K562 (cell line): Measurements from ENCODE around the gene NUDCD3. TPM values are rescaled to one million over a fixed set of nuclear protein-coding genes. Genes with fewer than 3 reads are reported as not detected.
A peak's percentile ranks its signal among the peaks of the same experiment; 100 is the strongest.

ENCODE experiments used
- ATAC-seq: fragments of 200-7000 bp; cut with Tn5 transposase; 3 replicates; pipeline ENCODE4 v1.9.1; 2020; ENCODE audit warnings: moderate library complexity
- BruUV-seq: library from RNA; stranded (reverse); fragments of 400-500 nt; replicated peaks from 2 replicates; lab custom pipeline; 2021; lab: Mats Ljungman, UMichigan
- CTCF ChIA-PET: fragments of 300-600 bp; formaldehyde crosslinking; extraction: SDS; loops from one replicate; lab custom pipeline; 2021; ENCODE audit warnings: low intra/inter-chr PET ratio; lab: Yijun Ruan, JAX
- POLR2A ChIA-PET: fragments of 300-600, 350-650 bp; sonication (Branson Sonifier 250); formaldehyde crosslinking; extraction: SDS; loops from one replicate; lab custom pipeline; 2021; ENCODE audit warnings: antibody characterized with exemption, inconsistent platforms; lab: Yijun Ruan, JAX
- DNase-seq, 4 experiments: peaks; one replicate each; pipeline versions ENCODE4 v3.0.0 to v3.0.0-alpha.2; 2011 to 2018; ENCODE audit warnings: low spot score in 3 of 4, mixed read lengths in 3 of 4; ENCODE audit errors: extremely low read depth in 1 of 4
- FAIRE-seq: peaks from 2 replicates; lab custom pipeline; 2011; peaks lifted over from hg19 to GRCh38; lab: Jason Lieb, UNC
- H2AFZ ChIP-seq: 2 replicates; pipeline ENCODE4 v1.6.0; 2011; ENCODE audit warnings: low read depth, low read length, control low read depth, inconsistent platforms
- H3K27ac ChIP-seq: fragments of 200-600 bp; 3 replicates; pipeline ENCODE4 v1.8.0; 2011; ENCODE audit warnings: low read depth, mild to moderate bottlenecking, control low read depth, inconsistent platforms, low read length, moderate library complexity, mixed read lengths; ENCODE audit errors: extremely low read depth
- H3K27me3 ChIP-seq, 2 experiments: fragments of 300-600 bp in 1 of 2; 2 replicates in 1 of 2; 3 replicates in 1 of 2; pipeline versions ENCODE4 v1.6.0 to v1.8.0; 2011; ENCODE audit warnings: inconsistent platforms in 2 of 2, low read length in 2 of 2, mild to moderate bottlenecking in 1 of 2, mixed read lengths in 1 of 2, moderate library complexity in 1 of 2; ENCODE audit not compliant: control insufficient read depth in 2 of 2, insufficient read depth in 2 of 2
- H3K36me3 ChIP-seq: fragments of 300-600 bp; 3 replicates; pipeline ENCODE4 v1.8.0; 2011; ENCODE audit warnings: mild to moderate bottlenecking, low read length, inconsistent platforms; ENCODE audit not compliant: control insufficient read depth, insufficient read depth
- H3K4me1 ChIP-seq, 2 experiments: fragments of 200-600 bp in 1 of 2; replicated peaks in 1 of 2; 2 replicates in 1 of 2; 3 replicates in 1 of 2; pipeline versions ENCODE4 v1.5.1 to v1.8.0; 2011; ENCODE audit warnings: inconsistent platforms in 2 of 2, low read length in 2 of 2, mild to moderate bottlenecking in 1 of 2, mixed read lengths in 1 of 2, moderate library complexity in 1 of 2; ENCODE audit not compliant: control insufficient read depth in 2 of 2, insufficient read depth in 2 of 2
- H3K4me2 ChIP-seq: 2 replicates; pipeline ENCODE4 v1.6.1; 2011; ENCODE audit warnings: low read length, control low read depth, inconsistent platforms, mixed read lengths; ENCODE audit not compliant: insufficient read depth
- H3K4me3 ChIP-seq: fragments of 200-600 bp; sonication (generic), shearing (Covaris generic); 2 replicates; pipeline ENCODE4 v1.5.1; 2016; ENCODE audit warnings: control low read depth, inconsistent platforms
- H3K79me2 ChIP-seq: fragments of 200-600 bp; 3 replicates; pipeline ENCODE4 v1.8.0; 2011; ENCODE audit warnings: low read length, inconsistent platforms; ENCODE audit not compliant: control insufficient read depth, insufficient read depth
- H3K9ac ChIP-seq, 2 experiments: 2 replicates each; pipeline versions ENCODE4 v1.6.0 to v1.6.1; 2011; ENCODE audit warnings: low read depth in 2 of 2, low read length in 2 of 2, control low read depth in 1 of 2, inconsistent platforms in 1 of 2, mild to moderate bottlenecking in 1 of 2, mixed read lengths in 1 of 2; ENCODE audit not compliant: insufficient read depth in 1 of 2
- H3K9me1 ChIP-seq: one replicate; pipeline ENCODE4 v1.6.0; 2011; ENCODE audit warnings: inconsistent platforms, mild to moderate bottlenecking, low read length, moderate library complexity; ENCODE audit not compliant: control insufficient read depth, insufficient read depth
- H3K9me3 ChIP-seq: replicated peaks from 2 replicates; pipeline ENCODE4 v1.5.1; 2011; ENCODE audit warnings: low read depth, low read length, inconsistent platforms; ENCODE audit not compliant: control insufficient read depth, insufficient read depth
- H4K20me1 ChIP-seq: replicated peaks from 2 replicates; pipeline ENCODE4 v1.6.1; 2011; ENCODE audit warnings: low read length, inconsistent platforms, mixed read lengths; ENCODE audit not compliant: control insufficient read depth, insufficient read depth
- ARNT ChIP-seq, 2 experiments: fragments of 450-650 bp; IDR thresholded peaks; 2 replicates each; pipeline ENCODE4 v1.6.1; 2016; ENCODE audit warnings: mild to moderate bottlenecking in 1 of 2
- MAFK ChIP-seq: IDR thresholded peaks from 2 replicates; pipeline ENCODE4 v1.6.1; 2011; ENCODE audit warnings: low read length, improper control_type of control experiment
- SRSF3 ChIP-seq: fragments of 200-400 bp; formaldehyde crosslinking; IDR thresholded peaks from 2 replicates; pipeline ENCODE4 v1.6.1; 2016; ENCODE audit warnings: mild to moderate bottlenecking, low read length, moderate library complexity; ENCODE audit not compliant: insufficient read depth
- ZBED1 ChIP-seq: IDR thresholded peaks from 2 replicates; pipeline ENCODE4 v1.6.1; 2014
- ZNF583 ChIP-seq: fragments of 250-450 bp; sonication (Bioruptor Pico); IDR thresholded peaks from 2 replicates; pipeline ENCODE4 v1.4.0; 2020
- whole genome bisulfite sequencing: fragments of 100-300 bp; shearing (Covaris generic); methylation state at CpG from one replicate; pipeline ENCODE4 v1.1.6; 2016; ENCODE audit warnings: low coverage, mixed read lengths; ENCODE audit not compliant: insufficient coverage; ENCODE audit errors: missing lambda C conversion rate; 5-methylcytosine and 5-hydroxymethylcytosine counted together
- in situ Hi-C: fragments of 300-500 bp; cut with MboI; formaldehyde crosslinking; loops from 4 replicates; pipeline ENCODE4 v1.15.0; 2018; ENCODE audit warnings: inconsistent platforms, mixed read lengths
- intact Hi-C: fragments of 100-400 bp; cut with micrococcal nuclease; formaldehyde crosslinking; loops from 2 replicates; pipeline ENCODE4 v1.14.2; 2022
- polyA plus RNA-seq, 8 experiments: library from polyadenylated mRNA; depleted of rRNA in 4 of 8; stranded (reverse) in 5 of 8; unstranded in 3 of 8; fragments of >200 nt; fragmentation: Nextera tagmentation in 2 of 8; fragmentation: Illumina TruSeq in 1 of 8; extraction: Ambion mirVana in 2 of 8; extraction: Trizol in 1 of 8; gene quantifications; 2 replicates each; pipeline versions ENCODE4 v1.2.1 to v1.2.3, GENCODE V29; 2011 to 2014; ENCODE audit warnings: inconsistent platforms in 1 of 8, missing spikeins in 1 of 8
- total RNA-seq, 7 experiments: library from RNA; depleted of rRNA in 6 of 7; stranded (reverse); fragments of >200 nt in 6 of 7; fragmentation: Illumina TruSeq in 2 of 7; extraction: Trizol in 2 of 7; gene quantifications; 2 replicates each; pipeline versions ENCODE4 v1.2.1 to v1.2.3, GENCODE V29; 2011 to 2021; ENCODE audit warnings: low replicate concordance in 1 of 7
- TF ChIP-seq, protein P1 (sequence below), 3 experiments: IDR thresholded peaks in 2 of 3; conservative IDR thresholded peaks in 1 of 3; 2 replicates each; pipeline ENCODE4 v1.5.1; 2011 to 2012; ENCODE audit warnings: low read length in 3 of 3, mild to moderate bottlenecking in 3 of 3, control low read depth in 2 of 3, improper control_type of control experiment in 1 of 3, inconsistent platforms in 1 of 3, low read depth in 1 of 3, mixed read lengths in 1 of 3, moderate library complexity in 1 of 3; ENCODE audit not compliant: insufficient read depth in 2 of 3
- TF ChIP-seq, protein P2 (sequence below): fragments of 250-450 bp; sonication (Bioruptor Pico); IDR thresholded peaks from 2 replicates; pipeline ENCODE4 v1.4.0; 2020

The NUDCD3 gene
- total and polyA plus RNA-seq, 9 of the 15 experiments (the other 6 are each of a cell fraction or from before 2014, with no cell fraction given) = 24.8 to 64.2 (median 42.6) TPM

DNA sequence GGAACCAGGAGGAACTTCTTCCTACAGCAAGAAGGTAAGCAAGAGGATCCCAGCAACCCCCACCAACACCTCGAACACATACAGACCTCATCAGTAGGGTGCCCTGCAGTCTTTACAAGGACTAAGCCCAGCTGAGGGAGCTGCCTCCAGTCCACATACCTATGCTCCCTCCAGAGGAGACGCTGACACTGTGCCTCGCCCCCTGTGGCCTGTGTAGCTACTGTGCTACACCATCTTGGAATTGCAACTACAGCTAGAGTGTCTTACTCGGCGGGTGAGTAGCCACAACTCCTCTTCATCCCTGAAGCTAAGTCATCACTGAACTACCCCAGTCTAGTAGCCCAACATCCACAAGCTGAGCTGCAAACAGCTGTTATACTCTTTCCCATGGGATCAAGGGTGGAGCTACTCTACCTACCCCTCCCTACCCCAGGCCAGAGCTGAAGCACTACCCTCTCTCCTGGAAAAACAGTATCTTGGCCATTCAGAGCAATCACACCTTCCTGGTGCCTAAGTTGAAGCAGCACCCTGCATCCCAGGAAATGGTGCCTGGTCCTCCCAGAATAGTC is 122.9 kb downstream of the NUDCD3 start:
- intact Hi-C loops (no loop called here), in situ Hi-C loops (no loop called here)
- Histone ChIP-seq H3K4me1 (no peaks in the 10 kb centered on the region), H3K9ac (no peak overlapping the region), H3K27ac (no peak overlapping the region), H3K4me3 (no peak overlapping the region), H3K79me2 (no peaks in the 10 kb centered on the region), H3K27me3 (peaks cover 0 to 14% of the 10 kb centered on the region in 2 experiments; a peak in 2 of 5 replicates), H3K36me3 (no peaks in the 10 kb centered on the region), H3K4me2 (no peak overlapping the region), H4K20me1 (no peaks in the 10 kb centered on the region), H3K9me3 (0 out of 2 replicates have a peak, but pooled peaks cover 3% of the 10 kb centered on the region), H2AFZ (no peak overlapping the region), H3K9me1 (no peaks in the 10 kb centered on the region)
- ChIA-PET CTCF (no interaction called here), POLR2A (interaction anchor here (3.1 kb wide), 1 partner anchor 11 kb away, joined by 12 read pairs; no protein-coding TSS in a partner anchor)
- FAIRE-seq (no peak), DNase-seq (no peak), ATAC-seq (peak; percentile 73)
- no TSS peak for BruUV-seq
- 1% methylated on average over 5 of the region's 5 CpGs for WGBS
- no peak for TF ChIP-seq ZBED1
- TF ChIP-seq, protein P1, sequence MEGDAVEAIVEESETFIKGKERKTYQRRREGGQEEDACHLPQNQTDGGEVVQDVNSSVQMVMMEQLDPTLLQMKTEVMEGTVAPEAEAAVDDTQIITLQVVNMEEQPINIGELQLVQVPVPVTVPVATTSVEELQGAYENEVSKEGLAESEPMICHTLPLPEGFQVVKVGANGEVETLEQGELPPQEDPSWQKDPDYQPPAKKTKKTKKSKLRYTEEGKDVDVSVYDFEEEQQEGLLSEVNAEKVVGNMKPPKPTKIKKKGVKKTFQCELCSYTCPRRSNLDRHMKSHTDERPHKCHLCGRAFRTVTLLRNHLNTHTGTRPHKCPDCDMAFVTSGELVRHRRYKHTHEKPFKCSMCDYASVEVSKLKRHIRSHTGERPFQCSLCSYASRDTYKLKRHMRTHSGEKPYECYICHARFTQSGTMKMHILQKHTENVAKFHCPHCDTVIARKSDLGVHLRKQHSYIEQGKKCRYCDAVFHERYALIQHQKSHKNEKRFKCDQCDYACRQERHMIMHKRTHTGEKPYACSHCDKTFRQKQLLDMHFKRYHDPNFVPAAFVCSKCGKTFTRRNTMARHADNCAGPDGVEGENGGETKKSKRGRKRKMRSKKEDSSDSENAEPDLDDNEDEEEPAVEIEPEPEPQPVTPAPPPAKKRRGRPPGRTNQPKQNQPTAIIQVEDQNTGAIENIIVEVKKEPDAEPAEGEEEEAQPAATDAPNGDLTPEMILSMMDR (IDR thresholded peaks at IDR 0.05 in 2 of 3, conservative IDR thresholded peaks at IDR 0.05 in 1 of 3; ENCODE audit: insufficient read depth in 2 of 3, low read depth in 1 of 3, low read length in 3 of 3) = peak in 1 of 3 experiments; percentile 23; a peak in 1 of 6 replicates

DNA sequence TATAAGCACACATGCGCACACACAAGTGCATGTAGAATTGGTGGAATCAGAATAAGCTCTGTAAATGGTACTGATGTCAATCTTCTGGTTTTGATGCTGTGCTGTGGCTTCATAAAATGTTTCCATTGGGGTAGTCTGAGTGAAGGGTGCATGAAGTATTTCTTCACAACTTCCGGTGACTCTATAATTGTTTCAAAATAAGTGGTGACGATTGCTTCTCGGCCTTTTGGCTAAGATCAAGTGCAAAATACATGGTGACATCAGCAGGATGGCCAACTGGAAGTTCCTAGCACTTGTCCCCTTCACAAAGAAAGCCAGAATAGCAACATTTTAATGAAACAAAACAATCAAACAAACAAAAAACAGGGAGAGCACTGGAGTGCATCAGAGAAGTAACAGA is 123.5 kb downstream of the NUDCD3 start:
- no TSS peak for BruUV-seq
- Histone ChIP-seq H3K36me3 (no peaks in the 10 kb centered on the region), H3K27me3 (peaks cover 0 to 14% of the 10 kb centered on the region in 2 experiments; a peak in 2 of 5 replicates), H3K4me3 (no peak overlapping the region), H4K20me1 (no peaks in the 10 kb centered on the region), H2AFZ (no peak overlapping the region), H3K9ac (no peak overlapping the region), H3K4me2 (no peak overlapping the region), H3K27ac (no peak overlapping the region), H3K9me1 (no peaks in the 10 kb centered on the region), H3K79me2 (no peaks in the 10 kb centered on the region), H3K4me1 (no peaks in the 10 kb centered on the region), H3K9me3 (0 out of 2 replicates have a peak, but pooled peaks cover 3% of the 10 kb centered on the region)
- in situ Hi-C loops = no loop called here
- DNase-seq (no peak), FAIRE-seq (no peak), ATAC-seq (no peak)
- POLR2A ChIA-PET = interaction anchor here (3.1 kb wide), 1 partner anchor 12 kb away, joined by 12 read pairs; no protein-coding TSS in a partner anchor
- intact Hi-C loops = no loop called here
- CTCF ChIA-PET = no interaction called here
- 3% methylated on average over 4 of the region's 4 CpGs for WGBS
- TF ChIP-seq SRSF3 = no peak
- TF ChIP-seq ARNT (IDR thresholded peaks at IDR 0.05) = no peak
- TF ChIP-seq MAFK = no peak
- TF ChIP-seq, protein P2, sequence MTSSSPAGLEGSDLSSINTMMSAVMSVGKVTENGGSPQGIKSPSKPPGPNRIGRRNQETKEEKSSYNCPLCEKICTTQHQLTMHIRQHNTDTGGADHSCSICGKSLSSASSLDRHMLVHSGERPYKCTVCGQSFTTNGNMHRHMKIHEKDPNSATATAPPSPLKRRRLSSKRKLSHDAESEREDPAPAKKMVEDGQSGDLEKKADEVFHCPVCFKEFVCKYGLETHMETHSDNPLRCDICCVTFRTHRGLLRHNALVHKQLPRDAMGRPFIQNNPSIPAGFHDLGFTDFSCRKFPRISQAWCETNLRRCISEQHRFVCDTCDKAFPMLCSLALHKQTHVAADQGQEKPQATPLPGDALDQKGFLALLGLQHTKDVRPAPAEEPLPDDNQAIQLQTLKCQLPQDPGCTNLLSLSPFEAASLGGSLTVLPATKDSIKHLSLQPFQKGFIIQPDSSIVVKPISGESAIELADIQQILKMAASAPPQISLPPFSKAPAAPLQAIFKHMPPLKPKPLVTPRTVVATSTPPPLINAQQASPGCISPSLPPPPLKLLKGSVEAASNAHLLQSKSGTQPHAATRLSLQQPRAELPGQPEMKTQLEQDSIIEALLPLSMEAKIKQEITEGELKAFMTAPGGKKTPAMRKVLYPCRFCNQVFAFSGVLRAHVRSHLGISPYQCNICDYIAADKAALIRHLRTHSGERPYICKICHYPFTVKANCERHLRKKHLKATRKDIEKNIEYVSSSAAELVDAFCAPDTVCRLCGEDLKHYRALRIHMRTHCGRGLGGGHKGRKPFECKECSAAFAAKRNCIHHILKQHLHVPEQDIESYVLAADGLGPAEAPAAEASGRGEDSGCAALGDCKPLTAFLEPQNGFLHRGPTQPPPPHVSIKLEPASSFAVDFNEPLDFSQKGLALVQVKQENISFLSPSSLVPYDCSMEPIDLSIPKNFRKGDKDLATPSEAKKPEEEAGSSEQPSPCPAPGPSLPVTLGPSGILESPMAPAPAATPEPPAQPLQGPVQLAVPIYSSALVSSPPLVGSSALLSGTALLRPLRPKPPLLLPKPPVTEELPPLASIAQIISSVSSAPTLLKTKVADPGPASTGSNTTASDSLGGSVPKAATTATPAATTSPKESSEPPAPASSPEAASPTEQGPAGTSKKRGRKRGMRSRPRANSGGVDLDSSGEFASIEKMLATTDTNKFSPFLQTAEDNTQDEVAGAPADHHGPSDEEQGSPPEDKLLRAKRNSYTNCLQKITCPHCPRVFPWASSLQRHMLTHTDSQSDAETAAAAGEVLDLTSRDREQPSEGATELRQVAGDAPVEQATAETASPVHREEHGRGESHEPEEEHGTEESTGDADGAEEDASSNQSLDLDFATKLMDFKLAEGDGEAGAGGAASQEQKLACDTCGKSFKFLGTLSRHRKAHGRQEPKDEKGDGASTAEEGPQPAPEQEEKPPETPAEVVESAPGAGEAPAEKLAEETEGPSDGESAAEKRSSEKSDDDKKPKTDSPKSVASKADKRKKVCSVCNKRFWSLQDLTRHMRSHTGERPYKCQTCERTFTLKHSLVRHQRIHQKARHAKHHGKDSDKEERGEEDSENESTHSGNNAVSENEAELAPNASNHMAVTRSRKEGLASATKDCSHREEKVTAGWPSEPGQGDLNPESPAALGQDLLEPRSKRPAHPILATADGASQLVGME = no peak
- TF ChIP-seq ZNF583 = no peak
